MCF 10A (cell line): ENCODE data around the gene RBFOX1. TPM values are rescaled to one million over a fixed set of nuclear protein-coding genes. Genes with fewer than 3 reads are reported as not detected.

Experiments
- BruUV-seq: library from RNA; stranded (reverse); fragments of 400-500 nt; replicated peaks from 2 replicates; lab custom pipeline; 2021; lab: Mats Ljungman, UMichigan
- CTCF ChIA-PET: fragments of 300-600 bp; sonication (Branson Sonifier 250); formaldehyde crosslinking; extraction: SDS; loops from one replicate; lab custom pipeline; 2021; ENCODE audit warnings: antibody characterized with exemption, inconsistent platforms; lab: Yijun Ruan, JAX
- POLR2A ChIA-PET: fragments of 300-600, 350-650 bp; sonication (Branson Sonifier 250); formaldehyde crosslinking; extraction: SDS; loops from one replicate; lab custom pipeline; 2020; ENCODE audit warnings: antibody characterized with exemption, inconsistent platforms; lab: Yijun Ruan, JAX
- DNase-seq: peaks from one replicate; pipeline ENCODE4 v3.0.0-alpha.2; 2018; ENCODE audit not compliant: unreplicated experiment
- H3K27ac Mint-ChIP-seq: one replicate; pipeline ENCODE4 v1.8.0; 2022; ENCODE audit warnings: mild to moderate bottlenecking, low read depth, mixed read lengths; ENCODE audit not compliant: unreplicated experiment
- H3K27me3 Mint-ChIP-seq: one replicate; pipeline ENCODE4 v1.8.0; 2022; ENCODE audit warnings: mixed read lengths; ENCODE audit not compliant: insufficient read depth, unreplicated experiment
- H3K36me3 Mint-ChIP-seq: one replicate; pipeline ENCODE4 v1.8.0; 2022; ENCODE audit warnings: mild to moderate bottlenecking, moderate library complexity, mixed read lengths; ENCODE audit not compliant: insufficient read depth, unreplicated experiment
- H3K4me1 Mint-ChIP-seq: one replicate; pipeline ENCODE4 v1.8.0; 2022; ENCODE audit warnings: mixed read lengths; ENCODE audit not compliant: insufficient read depth, unreplicated experiment
- H3K4me3 Mint-ChIP-seq: one replicate; pipeline ENCODE4 v1.8.0; 2022; ENCODE audit warnings: mild to moderate bottlenecking, moderate library complexity, mixed read lengths; ENCODE audit not compliant: unreplicated experiment
- H3K9me3 Mint-ChIP-seq: one replicate; pipeline ENCODE4 v1.8.0; 2022; ENCODE audit warnings: mixed read lengths; ENCODE audit not compliant: unreplicated experiment
- CTCF ChIP-seq: fragments of 200-600 bp; IDR thresholded peaks from one replicate; pipeline ENCODE4 v1.8.0; 2022; ENCODE audit warnings: antibody characterized with exemption, mild to moderate bottlenecking; ENCODE audit not compliant: unreplicated experiment
- intact Hi-C: fragments of 100-400 bp; cut with micrococcal nuclease; formaldehyde crosslinking; loops from 2 replicates; pipeline ENCODE4 v1.14.1; 2022
- total RNA-seq: library from RNA; stranded (reverse); gene quantifications from 2 replicates; pipeline ENCODE4 v1.2.3, GENCODE V29; 2022

RBFOX1 gene
- total RNA-seq, 1 experiment from 2014 or later = not detected

- H3K36me3 Mint-ChIP-seq = no peaks in the 10 kb centered on the region
- no peak overlapping the region for H3K27ac Mint-ChIP-seq
- H3K4me1 Mint-ChIP-seq = no peaks in the 10 kb centered on the region
- POLR2A ChIA-PET = no interaction called here
- no peak for DNase-seq
- no peak for TF ChIP-seq CTCF
- H3K27me3 Mint-ChIP-seq = no peaks in the 10 kb centered on the region
- CTCF ChIA-PET = no interaction called here
- peaks cover 20% of the 10 kb centered on the region for H3K9me3 Mint-ChIP-seq
- intact Hi-C loops = no loop called here
- no peak overlapping the region for H3K4me3 Mint-ChIP-seq
- no TSS peak for BruUV-seq
These were observed 253.1 kb downstream of the RBFOX1 start for GRCh38 chr16:7585705-7586104.

GRCh38 chr16:7590934-7591333 is 258.3 kb downstream of the RBFOX1 start:
- H3K4me1 Mint-ChIP-seq = no peaks in the 10 kb centered on the region
- BruUV-seq = no TSS peak
- no peak for TF ChIP-seq CTCF
- H3K4me3 Mint-ChIP-seq = no peak overlapping the region
- no peak overlapping the region for H3K27ac Mint-ChIP-seq
- CTCF ChIA-PET = interaction anchor here (0.6 kb wide), 1 partner anchor 638 kb away, joined by 3 read pairs; no protein-coding TSS in a partner anchor
- peaks cover 2% of the 10 kb centered on the region for H3K9me3 Mint-ChIP-seq
- intact Hi-C loops = no loop called here
- no peaks in the 10 kb centered on the region for H3K27me3 Mint-ChIP-seq
- POLR2A ChIA-PET = no interaction called here
- no peaks in the 10 kb centered on the region for H3K36me3 Mint-ChIP-seq
- no peak for DNase-seq

GRCh38 chr16:7596308-7596707 is 263.7 kb downstream of the RBFOX1 start:
- no peak for DNase-seq
- Mint-ChIP-seq H3K27me3 (no peaks in the 10 kb centered on the region), H3K27ac (no peak overlapping the region), H3K4me1 (no peaks in the 10 kb centered on the region), H3K36me3 (no peaks in the 10 kb centered on the region), H3K9me3 (no peaks in the 10 kb centered on the region), H3K4me3 (no peak overlapping the region)
- ChIA-PET CTCF (no interaction called here), POLR2A (no interaction called here)
- intact Hi-C loops = no loop called here
- TF ChIP-seq CTCF = no peak
- BruUV-seq = no TSS peak

- POLR2A ChIA-PET = no interaction called here
- H3K27ac Mint-ChIP-seq = no peak overlapping the region
- no peaks in the 10 kb centered on the region for H3K36me3 Mint-ChIP-seq
- intact Hi-C loops = no loop called here
- DNase-seq = no peak
- CTCF ChIA-PET = no interaction called here
- H3K4me3 Mint-ChIP-seq = no peak overlapping the region
- H3K27me3 Mint-ChIP-seq = no peaks in the 10 kb centered on the region
- no peaks in the 10 kb centered on the region for H3K4me1 Mint-ChIP-seq
- BruUV-seq = no TSS peak
- H3K9me3 Mint-ChIP-seq = peaks cover 3% of the 10 kb centered on the region
- TF ChIP-seq CTCF = no peak
These were observed 265.0 kb downstream of the RBFOX1 start for GRCh38 chr16:7597677-7598076.
